PC-3 (cell line): Measurements from ENCODE around the gene THRB. TPM values are rescaled to one million over a fixed set of nuclear protein-coding genes. Genes with fewer than 3 reads are reported as not detected.

Experiments
- ATAC-seq: fragments of 200-7000 bp; cut with Tn5 transposase; 2 replicates; pipeline ENCODE4 v1.9.1; 2020; ENCODE audit warnings: mild to moderate bottlenecking, moderate library complexity
- BruUV-seq: library from RNA; stranded (reverse); fragments of 400-500 nt; replicated peaks from 2 replicates; lab custom pipeline; 2021; lab: Mats Ljungman, UMichigan
- CTCF ChIA-PET: fragments of 300-600 bp; sonication (Branson Sonifier 250); formaldehyde crosslinking; loops from one replicate; lab custom pipeline; 2022; ENCODE audit warnings: antibody characterized with exemption; lab: Charles Lee
- POLR2A ChIA-PET: fragments of 300-600 bp; sonication (Branson Sonifier 250); formaldehyde crosslinking; loops from one replicate; lab custom pipeline; 2022; ENCODE audit warnings: antibody characterized with exemption; ENCODE audit not compliant: unreplicated experiment; lab: Charles Lee
- DNase-seq: peaks from one replicate; pipeline ENCODE4 v3.0.0-alpha.2; 2015
- H2AFZ ChIP-seq: fragments of 300-600 bp; sonication (generic); 2 replicates; pipeline ENCODE4 v1.6.0; 2016; ENCODE audit warnings: antibody characterized with exemption, low read length
- H3F3A ChIP-seq: fragments of 300-600 bp; sonication (generic); one replicate; pipeline ENCODE4 v1.6.0; 2017; ENCODE audit warnings: antibody characterized with exemption, low read length, control low read depth, mild to moderate bottlenecking; ENCODE audit not compliant: unreplicated experiment
- H3K27ac ChIP-seq: fragments of 300-600 bp; sonication (generic); 2 replicates; pipeline ENCODE4 v1.5.1; 2016; ENCODE audit warnings: mild to moderate bottlenecking, low read length
- H3K27me3 ChIP-seq: fragments of 300-600 bp; sonication (generic); 2 replicates; pipeline ENCODE4 v1.6.1; 2016; ENCODE audit warnings: low read length, mixed read lengths
- H3K36me3 ChIP-seq: fragments of 300-600 bp; sonication (generic); 2 replicates; pipeline ENCODE4 v1.6.1; 2016; ENCODE audit warnings: low read depth, mixed run types, low read length, mixed read lengths
- H3K4me1 ChIP-seq: fragments of 300-600 bp; sonication (generic); 2 replicates; pipeline ENCODE4 v1.5.1; 2016; ENCODE audit warnings: low read length; ENCODE audit not compliant: insufficient read depth
- H3K4me2 ChIP-seq: fragments of 300-600 bp; sonication (generic); 2 replicates; pipeline ENCODE4 v1.6.0; 2016; ENCODE audit warnings: low read length
- H3K4me3 ChIP-seq: fragments of 300-600 bp; sonication (generic); 2 replicates; pipeline ENCODE4 v1.5.1; 2016; ENCODE audit warnings: mild to moderate bottlenecking, low read length, mixed read lengths
- H3K79me2 ChIP-seq: fragments of 300-600 bp; sonication (generic); 2 replicates; pipeline ENCODE4 v1.6.1; 2017; ENCODE audit warnings: low read length, mixed read lengths
- H3K9ac ChIP-seq: fragments of 300-600 bp; sonication (generic); 2 replicates; pipeline ENCODE4 v1.6.0; 2016; ENCODE audit warnings: mild to moderate bottlenecking, low read length
- H3K9me2 ChIP-seq: fragments of 300-600 bp; sonication (generic); replicated peaks from 2 replicates; pipeline ENCODE4 v1.6.1; 2016; ENCODE audit warnings: mixed run types, low read length, mixed read lengths
- H3K9me3 ChIP-seq: fragments of 300-600 bp; sonication (generic); 2 replicates; pipeline ENCODE4 v1.6.1; 2016; ENCODE audit warnings: low read length, mixed read lengths
- H4K20me1 ChIP-seq: fragments of 300-600 bp; sonication (generic); 2 replicates; pipeline ENCODE4 v1.6.1; 2016; ENCODE audit warnings: low read length, mixed read lengths
- CTCF ChIP-seq: fragments of 300-600 bp; sonication (generic); conservative IDR thresholded peaks from 2 replicates; pipeline ENCODE4 v1.5.1; 2017; ENCODE audit warnings: antibody characterized with exemption, low read depth, mild to moderate bottlenecking, low read length
- EZH2 ChIP-seq: fragments of 300-600 bp; sonication (generic); IDR thresholded peaks from one replicate; pipeline ENCODE4 v1.6.1; 2017; ENCODE audit warnings: antibody characterized with exemption, mild to moderate bottlenecking, low read length; ENCODE audit not compliant: unreplicated experiment
- EZH2phosphoT487 ChIP-seq: fragments of 300-600 bp; sonication (generic); IDR thresholded peaks from 2 replicates; pipeline ENCODE4 v1.6.1; 2018; ENCODE audit warnings: mild to moderate bottlenecking, antibody characterized with exemption, low read length, borderline replicate concordance
- intact Hi-C: fragments of 100-400 bp; cut with micrococcal nuclease; formaldehyde crosslinking; loops from 2 replicates; pipeline ENCODE4 v1.9.0; 2023
- total RNA-seq: library from RNA; depleted of rRNA; stranded (reverse); fragments of >200 nt; gene quantifications from 2 replicates; pipeline ENCODE4 v1.2.3, GENCODE V29; 2014

Gene THRB
- total RNA-seq, 1 experiment from 2014 or later, result 9.7 TPM

DNA sequence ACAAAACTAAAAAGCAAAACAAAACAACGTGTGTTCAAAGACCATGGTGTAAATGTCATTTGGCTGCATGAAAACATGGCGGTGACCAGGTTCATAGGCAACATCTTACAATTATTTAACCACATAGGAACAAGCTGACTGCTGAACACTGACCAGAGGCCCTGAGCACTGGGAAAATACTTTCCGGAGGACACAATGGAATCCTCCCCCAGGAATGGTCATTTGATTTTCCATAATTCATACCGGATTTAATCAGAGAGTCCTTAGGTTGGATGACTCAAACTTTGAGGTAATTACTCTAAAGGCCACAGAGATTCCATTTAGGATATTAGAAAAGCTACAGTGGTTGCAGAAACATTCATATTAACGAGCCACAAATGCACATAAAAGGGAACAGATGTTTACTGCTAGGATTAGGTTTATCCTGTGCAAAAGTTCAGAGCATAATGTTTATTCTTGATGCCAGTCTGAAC lies 294.8 kb downstream of the THRB start:
- Histone ChIP-seq H3K36me3 (no peaks in the 10 kb centered on the region), H3K9me3 (no peaks in the 10 kb centered on the region), H3K4me1 (no peaks in the 10 kb centered on the region), H3K4me2 (no peak overlapping the region), H3K27me3 (no peaks in the 10 kb centered on the region), H2AFZ (no peak overlapping the region), H3K4me3 (no peak overlapping the region), H3K79me2 (no peaks in the 10 kb centered on the region), H3K9ac (no peak overlapping the region), H4K20me1 (no peaks in the 10 kb centered on the region), H3K9me2 (no peaks in the 10 kb centered on the region), H3K27ac (no peak overlapping the region), H3F3A (no peaks in the 10 kb centered on the region)
- TF ChIP-seq EZH2, result no peak
- no peak for TF ChIP-seq CTCF
- TF ChIP-seq EZH2phosphoT487, result no peak
- ChIA-PET POLR2A (no interaction called here), CTCF (no interaction called here)
- BruUV-seq, result no TSS peak
- intact Hi-C loops, result no loop called here
- no peak for ATAC-seq
- no peak for DNase-seq

GRCh38 chr3:24199300-24199699 lies 295.4 kb downstream of the THRB start:
- Histone ChIP-seq H3K79me2 (no peaks in the 10 kb centered on the region), H3F3A (no peaks in the 10 kb centered on the region), H2AFZ (no peak overlapping the region), H3K36me3 (no peaks in the 10 kb centered on the region), H3K9me3 (no peaks in the 10 kb centered on the region), H3K4me1 (no peaks in the 10 kb centered on the region), H3K4me2 (no peak overlapping the region), H3K4me3 (no peak overlapping the region), H3K27me3 (no peaks in the 10 kb centered on the region), H3K9me2 (no peaks in the 10 kb centered on the region), H3K27ac (no peak overlapping the region), H3K9ac (no peak overlapping the region), H4K20me1 (no peaks in the 10 kb centered on the region)
- BruUV-seq, result no TSS peak
- intact Hi-C loops, result no loop called here
- ChIA-PET CTCF (no interaction called here), POLR2A (no interaction called here)
- TF ChIP-seq CTCF (no peak), EZH2phosphoT487 (no peak), EZH2 (no peak)
- ATAC-seq (no peak), DNase-seq (no peak)

DNA sequence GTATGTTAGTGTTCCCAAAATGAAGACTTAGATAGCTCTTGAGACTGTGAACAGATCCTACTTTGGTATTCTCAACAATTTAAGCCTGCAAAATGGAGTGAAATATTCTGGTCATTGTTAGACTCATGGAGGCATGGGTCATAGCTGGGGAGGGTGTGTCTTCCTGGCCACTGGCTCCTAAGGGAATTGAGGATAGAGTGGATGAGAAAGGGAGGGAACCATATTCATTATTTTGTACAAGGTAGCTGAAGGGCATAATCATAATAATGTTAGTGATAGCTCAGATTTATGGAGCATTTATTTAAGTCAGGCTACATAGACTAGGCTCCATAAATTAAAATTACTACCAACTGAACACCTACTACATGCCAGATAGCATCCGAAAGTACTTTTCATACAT lies 295.9 kb downstream of the THRB start:
- no peak for DNase-seq
- Histone ChIP-seq H2AFZ (no peak overlapping the region), H3F3A (no peaks in the 10 kb centered on the region), H3K79me2 (no peaks in the 10 kb centered on the region), H3K4me2 (no peak overlapping the region), H3K27ac (no peak overlapping the region), H3K9me3 (no peaks in the 10 kb centered on the region), H3K9me2 (no peaks in the 10 kb centered on the region), H3K36me3 (no peaks in the 10 kb centered on the region), H3K9ac (no peak overlapping the region), H4K20me1 (no peaks in the 10 kb centered on the region), H3K4me1 (no peaks in the 10 kb centered on the region), H3K4me3 (no peak overlapping the region), H3K27me3 (no peaks in the 10 kb centered on the region)
- ChIA-PET CTCF (interaction anchor here (0.6 kb wide), 1 partner anchor 50 kb away, joined by 3 read pairs; no protein-coding TSS in a partner anchor), POLR2A (interaction anchor here (0.8 kb wide), 1 partner anchor 29 kb away, joined by 6 read pairs; no protein-coding TSS in a partner anchor)
- ATAC-seq, result no peak
- intact Hi-C loops, result no loop called here
- TF ChIP-seq CTCF (no peak), EZH2phosphoT487 (no peak), EZH2 (no peak)
- BruUV-seq, result no TSS peak
